ENCODE measurements around the gene PTPRE.
A peak's percentile ranks its signal among the peaks of the same experiment; 100 is the strongest.

The PTPRE gene

GRCh38 chr10:128069351-128070051 lies 162.6 kb downstream of the PTPRE start:
- Histone ChIP-seq H3K9ac (ENCODE audit: low read depth, low read length, poor library complexity, severe bottlenecking) (no peak overlapping the region), H3K9me3 (ENCODE audit: insufficient read depth, low read depth, low read length) (no peaks in the 10 kb centered on the region), H3K4me3 (ENCODE audit: low read length, poor library complexity, severe bottlenecking) (no peak overlapping the region), H3F3A (ENCODE audit: low read depth) (peaks cover 4% of the 10 kb centered on the region; the same call in 1 of the 2 replicates), H3K27me3 (ENCODE audit: insufficient read depth, low read length, poor library complexity, severe bottlenecking) (no peaks in the 10 kb centered on the region), H2AFZ (ENCODE audit: low read length) (no peak overlapping the region), H3K9me2 (replicated peaks; ENCODE audit: low read depth, low read length) (no peaks in the 10 kb centered on the region), H3K79me2 (ENCODE audit: insufficient read depth, low read length) (no peaks in the 10 kb centered on the region), H3K4me2 (ENCODE audit: low read depth, low read length, poor library complexity, severe bottlenecking) (no peak overlapping the region), H4K20me1 (ENCODE audit: insufficient read depth, low read length, poor library complexity, severe bottlenecking) (peaks cover 3% of the 10 kb centered on the region), H3K36me3 (ENCODE audit: insufficient read depth, low read length) (peaks cover 60% of the 10 kb centered on the region; the same call in 1 of the 2 replicates), H3K4me1 (ENCODE audit: insufficient read depth, low read length, poor library complexity, severe bottlenecking) (peaks cover 33% of the 10 kb centered on the region)
- TF ChIP-seq CTCF (conservative IDR thresholded peaks at IDR 0.05; ENCODE audit: low read length) = peak; percentile 83
- no peak for TF ChIP-seq EZH2phosphoT487 (IDR thresholded peaks at IDR 0.05; ENCODE audit: borderline replicate concordance)

GRCh38 chr10:128070161-128070560 lies 163.3 kb downstream of the PTPRE start:
- H4K20me1 ChIP-seq (ENCODE audit: insufficient read depth, low read length, poor library complexity, severe bottlenecking) = peaks cover 3% of the 10 kb centered on the region

GRCh38 chr10:128070721-128071416 lies 164.0 kb downstream of the PTPRE start:
- peaks cover 3% of the 10 kb centered on the region for H4K20me1 ChIP-seq (ENCODE audit: insufficient read depth, low read length, poor library complexity, severe bottlenecking)
- H3F3A ChIP-seq (ENCODE audit: low read depth) = peaks cover 4% of the 10 kb centered on the region; the same call in 1 of the 2 replicates
- no peaks in the 10 kb centered on the region for H3K9me2 ChIP-seq (replicated peaks; ENCODE audit: low read depth, low read length)
- no peaks in the 10 kb centered on the region for H3K27me3 ChIP-seq (ENCODE audit: insufficient read depth, low read length, poor library complexity, severe bottlenecking)
- no peaks in the 10 kb centered on the region for H3K9me3 ChIP-seq (ENCODE audit: insufficient read depth, low read depth, low read length)
- H3K9ac ChIP-seq (ENCODE audit: low read depth, low read length, poor library complexity, severe bottlenecking) = no peak overlapping the region
- H3K4me2 ChIP-seq (ENCODE audit: low read depth, low read length, poor library complexity, severe bottlenecking) = no peak overlapping the region
- peaks cover 63% of the 10 kb centered on the region for H3K36me3 ChIP-seq (ENCODE audit: insufficient read depth, low read length)
- H3K4me1 ChIP-seq (ENCODE audit: insufficient read depth, low read length, poor library complexity, severe bottlenecking) = peaks cover 23% of the 10 kb centered on the region
- no peak for TF ChIP-seq EZH2phosphoT487 (IDR thresholded peaks at IDR 0.05; ENCODE audit: borderline replicate concordance)
- H2AFZ ChIP-seq (ENCODE audit: low read length) = no peak overlapping the region
- no peak overlapping the region for H3K4me3 ChIP-seq (ENCODE audit: low read length, poor library complexity, severe bottlenecking)
- H3K79me2 ChIP-seq (ENCODE audit: insufficient read depth, low read length) = no peaks in the 10 kb centered on the region

More at GRCh38 chr10:128070161-128070560, 163.3 kb downstream of the PTPRE start:
- Histone ChIP-seq H3K9ac (ENCODE audit: low read depth, low read length, poor library complexity, severe bottlenecking) (no peak overlapping the region), H3K9me3 (ENCODE audit: insufficient read depth, low read depth, low read length) (no peaks in the 10 kb centered on the region), H3F3A (ENCODE audit: low read depth) (peaks cover 4% of the 10 kb centered on the region; the same call in 1 of the 2 replicates), H3K4me2 (ENCODE audit: low read depth, low read length, poor library complexity, severe bottlenecking) (no peak overlapping the region), H3K9me2 (replicated peaks; ENCODE audit: low read depth, low read length) (no peaks in the 10 kb centered on the region), H3K4me3 (ENCODE audit: low read length, poor library complexity, severe bottlenecking) (no peak overlapping the region), H2AFZ (ENCODE audit: low read length) (no peak overlapping the region), H3K4me1 (ENCODE audit: insufficient read depth, low read length, poor library complexity, severe bottlenecking) (peaks cover 30% of the 10 kb centered on the region), H3K36me3 (ENCODE audit: insufficient read depth, low read length) (peaks cover 64% of the 10 kb centered on the region), H3K79me2 (ENCODE audit: insufficient read depth, low read length) (no peaks in the 10 kb centered on the region), H3K27me3 (ENCODE audit: insufficient read depth, low read length, poor library complexity, severe bottlenecking) (no peaks in the 10 kb centered on the region)
- TF ChIP-seq CTCF (conservative IDR thresholded peaks at IDR 0.05; ENCODE audit: low read length) (no peak), EZH2phosphoT487 (IDR thresholded peaks at IDR 0.05; ENCODE audit: borderline replicate concordance) (no peak)

Data from Loucy (cell line).